NOMO-1 (cell line): Measurements from ENCODE around the gene PTPRE.

Source experiments
- DNase-seq, 2 experiments: peaks; one replicate each; lab custom pipeline; 2025; ENCODE audit not compliant: unreplicated experiment in 2 of 2; lab: John Stamatoyannopoulos, UW

The PTPRE gene

DNA sequence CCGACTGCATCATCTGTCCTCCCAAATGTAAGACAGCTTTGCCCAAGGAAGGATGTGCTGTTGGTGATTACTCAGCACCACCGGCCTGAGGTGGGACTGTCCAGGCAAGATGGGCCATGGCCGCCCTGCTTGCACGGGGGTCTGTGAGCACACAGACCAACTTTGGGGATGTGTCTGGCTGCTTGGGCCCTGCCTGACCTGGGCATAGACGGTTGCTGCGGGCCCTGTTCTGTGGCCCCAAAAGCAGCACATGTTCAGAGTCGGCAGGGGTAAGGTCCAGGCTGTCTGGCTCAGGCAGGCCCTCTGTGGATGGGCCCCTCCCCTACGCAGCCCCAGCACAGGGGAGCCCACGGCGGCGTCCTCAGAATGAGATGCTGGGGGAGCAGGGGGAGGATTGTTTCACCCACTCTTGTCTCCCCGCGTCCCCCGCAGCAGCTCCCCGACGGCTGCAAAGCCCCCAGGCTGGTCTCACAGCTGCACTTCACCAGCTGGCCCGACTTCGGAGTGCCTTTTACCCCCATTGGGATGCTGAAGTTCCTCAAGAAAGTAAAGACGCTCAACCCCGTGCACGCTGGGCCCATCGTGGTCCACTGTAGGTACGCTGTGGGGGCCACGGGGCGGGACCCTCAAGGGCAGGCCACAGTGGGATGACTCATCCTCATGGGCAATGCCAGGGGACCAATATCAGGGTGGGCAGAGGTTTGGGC, 160.9 kb downstream of the PTPRE start:
- DNase-seq = no peak

DNA sequence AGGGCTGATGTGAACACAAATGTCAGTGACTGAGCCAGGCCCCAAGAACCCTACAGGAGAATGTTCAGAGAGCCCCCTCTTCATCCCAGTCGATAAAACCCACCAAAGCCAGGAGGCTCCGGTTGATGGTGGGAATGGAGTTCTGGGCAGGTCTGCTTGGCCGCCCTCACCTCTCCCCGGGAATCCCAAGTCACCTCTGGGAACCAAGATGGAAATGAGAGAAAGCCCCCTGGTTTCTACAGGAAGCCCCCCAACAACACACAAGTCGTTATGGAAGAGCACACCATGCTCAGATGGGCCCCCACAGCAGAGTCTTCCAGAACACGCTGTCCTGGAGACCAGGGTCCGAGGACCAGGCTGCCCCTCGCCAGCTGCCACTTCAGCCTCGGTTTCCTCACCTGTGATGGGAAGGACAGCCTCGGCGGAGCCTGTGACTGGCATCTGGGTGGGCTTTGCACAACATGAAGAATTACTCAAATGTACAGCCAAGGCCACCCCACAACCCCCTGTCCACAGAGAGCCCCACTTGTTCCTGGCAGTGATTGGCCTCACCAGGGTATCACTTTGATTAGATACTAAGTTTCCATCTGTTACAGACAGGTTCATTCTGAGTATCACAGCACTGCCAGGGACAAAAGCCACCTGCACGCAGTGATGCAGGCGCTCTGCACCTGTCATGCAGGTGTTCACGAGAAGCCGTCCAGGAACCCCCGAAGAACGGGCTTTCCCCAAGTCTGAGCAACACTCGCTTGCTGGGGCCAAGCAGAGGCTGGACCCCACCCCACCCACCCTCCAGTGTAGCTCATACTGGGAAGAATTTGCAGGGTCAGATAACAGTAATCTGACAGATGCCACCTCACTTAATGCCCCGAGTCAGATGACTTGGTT, 161.7 kb downstream of the PTPRE start:
- no peak for DNase-seq

GRCh38 chr10:128069351-128070051, 162.6 kb downstream of the PTPRE start:
- DNase-seq = peak; percentile 62 to 63

DNA sequence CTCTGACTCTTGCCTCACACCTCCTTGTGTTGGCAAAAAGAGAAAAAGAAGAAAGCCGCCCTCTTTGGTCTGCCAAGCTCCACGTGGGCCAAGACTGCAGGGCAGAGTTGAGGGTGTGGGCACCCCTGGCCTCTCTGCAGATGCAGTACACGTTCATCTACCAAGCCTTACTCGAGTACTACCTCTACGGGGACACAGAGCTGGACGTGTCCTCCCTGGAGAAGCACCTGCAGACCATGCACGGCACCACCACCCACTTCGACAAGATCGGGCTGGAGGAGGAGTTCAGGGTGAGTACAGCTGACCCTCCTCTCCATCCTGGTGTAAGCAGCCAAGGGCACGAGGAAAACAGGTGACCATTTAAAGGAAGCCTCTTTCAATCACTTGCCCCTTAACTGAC, 163.3 kb downstream of the PTPRE start:
- no peak for DNase-seq

DNA sequence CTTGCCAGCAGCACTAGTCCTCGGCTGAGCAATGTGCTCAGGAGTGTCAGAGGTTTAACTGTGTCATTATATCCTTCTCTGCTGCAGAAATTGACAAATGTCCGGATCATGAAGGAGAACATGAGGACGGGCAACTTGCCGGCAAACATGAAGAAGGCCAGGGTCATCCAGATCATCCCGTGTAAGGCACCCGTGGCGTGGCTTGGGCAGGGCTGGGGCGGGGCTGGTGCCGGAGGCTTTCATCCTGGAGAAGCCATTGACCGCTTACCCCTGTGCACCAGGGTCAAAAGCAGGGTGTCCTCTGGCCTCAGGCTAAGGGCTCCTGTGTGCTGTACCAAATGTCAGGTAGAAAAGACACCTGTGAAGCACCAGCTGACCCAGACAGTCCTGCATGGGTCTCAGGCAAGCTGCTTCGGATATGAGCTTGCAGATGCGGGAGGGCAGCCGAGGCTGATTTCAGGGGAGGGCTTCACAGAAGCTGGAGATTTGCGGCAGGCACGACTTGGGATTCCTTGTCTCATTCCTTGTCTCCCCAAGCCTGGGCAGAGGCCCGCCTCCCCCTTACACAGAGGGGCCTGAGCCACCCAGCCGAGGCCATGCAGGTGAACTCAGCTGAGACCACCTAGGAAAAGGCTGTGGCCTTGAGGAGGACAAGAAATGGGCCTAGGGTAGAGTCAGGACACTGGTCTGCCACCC, 164.0 kb downstream of the PTPRE start:
- DNase-seq = no peak

GRCh38 chr10:128071417-128071782, 164.5 kb downstream of the PTPRE start:
- DNase-seq = no peak

GRCh38 chr10:128072046-128072445, 165.1 kb downstream of the PTPRE start:
- DNase-seq = no peak

DNA sequence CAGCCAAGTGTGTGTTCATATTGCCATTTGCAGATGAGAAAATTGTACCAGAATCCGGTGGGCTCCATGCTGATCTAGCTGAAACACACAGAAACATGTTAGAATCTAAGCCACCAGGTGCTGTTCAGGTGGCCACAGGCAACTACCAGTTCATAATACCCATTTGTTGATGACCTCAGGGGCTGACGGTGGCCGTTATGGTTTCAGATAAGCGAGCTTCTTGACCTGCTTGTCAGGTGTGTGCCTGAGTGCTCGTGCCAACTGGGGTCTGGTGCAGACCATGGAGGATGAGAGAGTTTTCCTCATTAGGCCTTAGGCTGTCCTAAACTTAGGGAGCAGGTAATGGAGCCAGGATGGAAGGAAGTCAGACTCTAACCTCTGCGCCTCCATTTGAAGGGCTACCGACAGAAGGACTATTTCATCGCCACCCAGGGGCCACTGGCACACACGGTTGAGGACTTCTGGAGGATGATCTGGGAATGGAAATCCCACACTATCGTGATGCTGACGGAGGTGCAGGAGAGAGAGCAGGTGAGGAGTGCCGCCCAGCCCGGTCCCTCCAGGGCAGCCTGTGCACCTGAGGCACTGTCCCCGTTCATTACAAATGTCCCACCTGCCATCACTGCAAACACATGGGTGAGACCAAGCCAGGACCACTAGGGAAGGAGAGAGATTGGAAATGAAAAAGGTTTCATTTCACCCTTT, 166.2 kb downstream of the PTPRE start:
- no peak for DNase-seq

GRCh38 chr10:128073890-128074289, 167.0 kb downstream of the PTPRE start:
- DNase-seq = no peak

GRCh38 chr10:128074589-128074988, 167.7 kb downstream of the PTPRE start:
- DNase-seq = no peak

- DNase-seq = no peak
Measured at GRCh38 chr10:128077155-128077875, 170.4 kb downstream of the PTPRE start.

DNA sequence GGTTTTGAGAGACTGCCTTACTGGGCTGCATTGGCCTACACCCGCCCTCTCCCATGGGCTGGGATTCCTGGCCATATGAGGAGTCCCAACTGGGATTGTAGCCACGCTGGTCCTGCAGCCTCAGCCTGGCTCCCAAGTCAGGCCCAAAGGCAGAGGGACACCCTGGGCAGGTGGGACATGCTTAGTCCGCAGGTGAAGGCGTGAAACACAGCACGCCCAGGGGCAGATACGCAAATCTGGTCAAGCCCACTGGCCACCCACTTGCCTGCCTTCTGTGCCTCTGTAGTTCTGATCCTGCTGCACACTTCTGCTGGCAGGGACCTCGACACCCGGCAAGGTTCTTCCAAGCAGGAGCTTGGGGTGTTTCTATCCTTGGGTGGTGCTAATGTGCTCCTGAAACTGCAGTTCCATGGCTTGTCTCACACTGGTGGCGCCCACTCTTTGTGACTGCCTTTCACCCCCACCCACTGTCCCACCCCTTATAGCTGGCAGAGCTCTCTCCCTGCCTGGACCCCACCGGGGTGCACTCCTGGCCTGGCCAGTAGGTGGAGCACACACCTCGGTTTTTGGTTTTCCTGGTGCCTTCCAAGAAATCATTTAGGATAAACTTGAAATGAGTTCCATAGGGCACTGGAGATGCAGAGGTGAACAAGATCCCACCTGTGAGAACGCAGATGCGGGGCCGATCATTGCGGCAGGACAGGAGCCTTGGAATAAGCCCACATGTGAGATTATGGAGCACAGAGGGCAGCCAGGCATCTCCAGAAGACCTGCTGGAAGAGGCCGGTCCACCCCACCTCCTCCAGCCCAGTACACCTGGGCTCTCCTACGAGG, 171.4 kb downstream of the PTPRE start:
- no peak for DNase-seq

GRCh38 chr10:128080231-128080630, 173.3 kb downstream of the PTPRE start:
- no peak for DNase-seq

- DNase-seq = no peak
Measured at GRCh38 chr10:128080641-128081040, 173.7 kb downstream of the PTPRE start.

DNA sequence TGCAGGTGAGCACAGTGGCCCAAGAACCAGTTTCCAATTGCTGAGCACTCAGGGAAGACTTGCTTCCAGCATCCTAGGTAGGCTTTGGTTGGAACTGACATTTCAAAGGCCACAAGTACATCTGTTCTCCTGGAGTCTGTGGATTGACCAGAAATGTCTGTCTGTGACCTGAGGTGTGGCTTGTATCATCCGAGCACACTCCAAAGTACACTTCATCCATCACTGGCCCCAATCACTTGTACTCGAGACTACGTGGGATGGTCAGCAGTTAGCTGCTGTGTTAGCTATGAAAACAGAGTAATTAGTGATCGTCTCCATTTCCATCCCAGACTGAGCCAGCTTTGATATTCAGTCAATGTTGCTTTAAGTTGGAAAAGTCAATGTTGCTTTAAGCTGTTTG, 174.3 kb downstream of the PTPRE start:
- DNase-seq = no peak

DNA sequence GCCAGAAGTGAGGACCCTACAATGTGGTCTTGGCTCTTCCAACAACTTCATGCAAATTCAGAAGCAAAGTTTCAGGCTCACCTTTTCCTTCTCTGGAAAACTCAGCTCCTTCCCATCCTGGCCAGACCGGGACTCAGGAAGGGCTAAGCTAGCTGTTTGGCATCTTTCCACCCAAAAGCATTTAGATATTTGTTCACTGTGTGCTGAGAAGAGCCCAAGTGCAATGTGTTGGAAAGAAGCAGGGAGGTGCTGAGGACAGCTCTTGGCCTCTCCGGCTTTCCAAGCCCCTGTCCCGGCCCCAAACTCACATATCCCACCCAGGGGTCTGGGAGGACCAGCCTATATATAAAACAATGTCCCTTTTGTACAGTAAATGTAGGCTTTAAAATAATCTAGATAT, 174.8 kb downstream of the PTPRE start:
- no peak for DNase-seq

GRCh38 chr10:128083191-128083895, 176.4 kb downstream of the PTPRE start:
- DNase-seq = no peak

GRCh38 chr10:128084364-128084763, 177.5 kb downstream of the PTPRE start:
- DNase-seq = no peak
